ENCODE measurements around the gene GPN2. TPM values are rescaled to one million over a fixed set of nuclear protein-coding genes. Genes with fewer than 3 reads are reported as not detected.
"Not testable (repeated sequence)": the region's sequence is repeated elsewhere in the genome, so short reads cannot be mapped to it uniquely, and the experiment has no call there.

Gene GPN2
- total RNA-seq, 1 experiment from 2014 or later: 32.0 TPM

- Mint-ChIP-seq H3K4me1 (ENCODE audit: low read depth, unreplicated experiment) (peaks cover 11% of the 10 kb centered on the region), H3K36me3 (ENCODE audit: insufficient read depth, unreplicated experiment) (peaks cover 84% of the 10 kb centered on the region), H3K27me3 (ENCODE audit: insufficient read depth, unreplicated experiment) (no peaks in the 10 kb centered on the region), H3K27ac (ENCODE audit: unreplicated experiment) (no peak overlapping the region), H3K9me3 (ENCODE audit: unreplicated experiment) (no peaks in the 10 kb centered on the region), H3K4me3 (ENCODE audit: unreplicated experiment) (no peak overlapping the region)
- TF ChIP-seq CTCF (IDR thresholded peaks at IDR 0.05; ENCODE audit: insufficient read depth in 1 of 2, low read depth in 1 of 2, low read length in 1 of 2, severe bottlenecking in 1 of 2, unreplicated experiment in 1 of 2): peak; percentile 37 to 59
- DNase-seq: no peak
- no TSS peak for BruUV-seq (replicated peaks)
- no peaks in the 10 kb centered on the region; the same call in none of the 2 replicates for H3K36me3 ChIP-seq (ENCODE audit: control insufficient read depth, insufficient read depth, low read length)
- no peaks in the 10 kb centered on the region for H3K27me3 ChIP-seq (replicated peaks; ENCODE audit: control insufficient read depth, insufficient read depth, low read length)
- no peak overlapping the region for H3K4me3 ChIP-seq (ENCODE audit: low read depth, low read length)
- H3K4me1 ChIP-seq: no peaks in the 10 kb centered on the region
- H3K9me3 ChIP-seq: no peaks in the 10 kb centered on the region
- CTCF ChIA-PET: interaction anchor here (0.6 to 1.7 kb wide), 3 partner anchors 13 to 282 kb away, joined by 3 to 5 read pairs (median 4); partner anchors contain the start of gene GPATCH3
- intact Hi-C loops (cut with micrococcal nuclease; ENCODE audit: unreplicated experiment): no loop called here
- POLR2A ChIA-PET: interaction anchor here (1.0 kb wide), 1 partner anchor 13 kb away, joined by 4 read pairs; the partner anchor contains the start of gene GPATCH3
Observed at GRCh38 chr1:26887125-26887524, 3.0 kb downstream of the GPN2 start.

- Histone ChIP-seq H3K36me3 (ENCODE audit: control insufficient read depth, insufficient read depth, low read length) (no peaks in the 10 kb centered on the region; the same call in 1 of the 2 replicates), H3K27me3 (replicated peaks; ENCODE audit: control insufficient read depth, insufficient read depth, low read length) (no peaks in the 10 kb centered on the region), H3K9me3 (no peaks in the 10 kb centered on the region), H3K4me3 (ENCODE audit: low read depth, low read length) (no peak overlapping the region), H3K4me1 (no peaks in the 10 kb centered on the region)
- Mint-ChIP-seq H3K4me3 (ENCODE audit: unreplicated experiment) (no peak overlapping the region), H3K27me3 (ENCODE audit: insufficient read depth, unreplicated experiment) (no peaks in the 10 kb centered on the region), H3K9me3 (ENCODE audit: unreplicated experiment) (no peaks in the 10 kb centered on the region), H3K27ac (ENCODE audit: unreplicated experiment) (no peak overlapping the region), H3K4me1 (ENCODE audit: low read depth, unreplicated experiment) (no peaks in the 10 kb centered on the region), H3K36me3 (ENCODE audit: insufficient read depth, unreplicated experiment) (peaks cover 71% of the 10 kb centered on the region)
- BruUV-seq (replicated peaks): TSS peak; percentile 6
- intact Hi-C loops (cut with micrococcal nuclease; ENCODE audit: unreplicated experiment): no loop called here
- POLR2A ChIA-PET: interaction anchor here (0.7 kb wide), 1 partner anchor 31 kb away, joined by 3 read pairs; no protein-coding TSS in a partner anchor
- no peak for TF ChIP-seq CTCF (IDR thresholded peaks at IDR 0.05; ENCODE audit: insufficient read depth in 1 of 2, low read depth in 1 of 2, low read length in 1 of 2, severe bottlenecking in 1 of 2, unreplicated experiment in 1 of 2)
- CTCF ChIA-PET: no interaction called here
- no peak for DNase-seq
Observed at GRCh38 chr1:26882696-26883463, 7.2 kb downstream of the GPN2 start.

GRCh38 chr1:26881611-26882010, 8.5 kb downstream of the GPN2 start:
- H3K27me3 ChIP-seq (replicated peaks; ENCODE audit: control insufficient read depth, insufficient read depth, low read length); H3K27me3 Mint-ChIP-seq (ENCODE audit: insufficient read depth, unreplicated experiment); CTCF ChIA-PET; H3K4me3 ChIP-seq (ENCODE audit: low read depth, low read length); H3K4me1 ChIP-seq; intact Hi-C loops (cut with micrococcal nuclease; ENCODE audit: unreplicated experiment); BruUV-seq (replicated peaks); H3K27ac Mint-ChIP-seq (ENCODE audit: unreplicated experiment); H3K4me1 Mint-ChIP-seq (ENCODE audit: low read depth, unreplicated experiment); H3K9me3 Mint-ChIP-seq (ENCODE audit: unreplicated experiment); DNase-seq; POLR2A ChIA-PET; H3K36me3 ChIP-seq (ENCODE audit: control insufficient read depth, insufficient read depth, low read length); H3K9me3 ChIP-seq; H3K4me3 Mint-ChIP-seq (ENCODE audit: unreplicated experiment): not testable (repeated sequence)
- peaks cover 62% of the 10 kb centered on the region for H3K36me3 Mint-ChIP-seq (ENCODE audit: insufficient read depth, unreplicated experiment)
